Activated CD4-positive, CD25-positive, alpha-beta regulatory T cell (primary cell): ENCODE measurements around the gene SOX4.
"Not testable (repeated sequence)": the region's sequence is repeated elsewhere in the genome, so short reads cannot be mapped to it uniquely, and the experiment has no call there.

Experiments used
- DNase-seq, 4 experiments: peaks; one replicate each; lab custom pipeline; 2025; lab: John Stamatoyannopoulos, UW

Gene SOX4

DNA sequence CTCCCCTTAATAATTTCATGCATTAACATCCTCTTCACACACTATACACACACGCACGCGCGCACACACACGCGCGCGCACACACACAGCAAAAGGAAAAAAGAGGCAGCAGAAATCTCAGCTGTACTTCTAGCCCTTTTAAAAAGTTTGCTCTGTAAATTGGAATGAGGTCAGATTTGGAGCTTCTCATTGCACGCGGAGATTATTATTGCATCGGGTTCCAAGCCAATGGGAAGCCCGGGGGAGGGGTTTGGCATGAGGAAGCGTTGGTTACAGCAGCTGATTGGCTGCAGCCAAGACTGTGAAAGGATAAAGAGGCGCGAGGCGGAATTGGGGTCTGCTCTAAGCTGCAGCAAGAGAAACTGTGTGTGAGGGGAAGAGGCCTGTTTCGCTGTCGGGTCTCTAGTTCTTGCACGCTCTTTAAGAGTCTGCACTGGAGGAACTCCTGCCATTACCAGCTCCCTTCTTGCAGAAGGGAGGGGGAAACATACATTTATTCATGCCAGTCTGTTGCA, at the start of gene SOX4:
Gene SOX4 (plus strand): TSS at position 340 of the 515 bp plus-strand sequence. CDS start 784 bp downstream, outside the sequence.
- no peak for DNase-seq

DNA sequence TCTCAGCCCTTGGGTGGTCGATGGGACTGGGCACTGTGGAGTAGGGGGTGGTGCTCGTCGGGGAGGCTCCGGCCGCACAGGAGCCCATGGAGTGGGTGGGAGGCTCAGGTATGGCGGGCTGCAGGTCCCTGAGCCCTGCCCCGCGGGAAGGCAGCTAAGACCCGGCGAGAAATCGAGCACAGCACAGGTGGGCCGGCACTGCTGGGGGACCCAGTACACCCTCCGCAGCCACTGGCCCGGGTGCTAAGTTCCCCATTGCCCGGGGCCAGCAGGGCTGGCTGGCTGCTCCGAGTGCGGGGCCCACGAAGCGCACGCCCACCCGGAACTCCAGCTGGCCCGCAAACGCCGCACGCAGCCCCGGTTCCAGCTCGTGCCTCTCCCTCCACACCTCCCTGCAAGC, 41.3 kb upstream of the SOX4 start:
- not testable (repeated sequence) for DNase-seq

GRCh38 chr6:21554286-21554685, 39.3 kb upstream of the SOX4 start:
- no peak for DNase-seq

GRCh38 chr6:21555197-21555596, 38.4 kb upstream of the SOX4 start:
- no peak for DNase-seq

DNA sequence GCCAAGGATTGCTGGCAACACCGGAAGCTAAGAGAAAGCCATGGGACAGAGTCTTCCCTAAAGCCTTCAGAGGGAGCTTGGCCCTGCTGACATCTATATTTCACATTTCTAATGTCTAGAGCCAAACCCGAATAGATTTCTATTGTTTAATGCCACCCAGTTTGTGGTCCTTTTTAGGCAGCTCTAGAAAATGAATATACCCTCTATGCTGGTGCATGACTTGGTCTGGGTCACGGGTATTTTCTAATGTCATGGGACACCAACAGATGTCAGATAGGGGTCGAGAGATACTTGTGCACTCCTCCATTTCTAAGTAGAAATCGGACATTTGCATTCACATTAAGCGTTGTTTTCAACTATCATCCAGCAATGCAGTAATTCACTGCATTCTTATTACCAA, 37.0 kb upstream of the SOX4 start:
- no peak for DNase-seq

DNA sequence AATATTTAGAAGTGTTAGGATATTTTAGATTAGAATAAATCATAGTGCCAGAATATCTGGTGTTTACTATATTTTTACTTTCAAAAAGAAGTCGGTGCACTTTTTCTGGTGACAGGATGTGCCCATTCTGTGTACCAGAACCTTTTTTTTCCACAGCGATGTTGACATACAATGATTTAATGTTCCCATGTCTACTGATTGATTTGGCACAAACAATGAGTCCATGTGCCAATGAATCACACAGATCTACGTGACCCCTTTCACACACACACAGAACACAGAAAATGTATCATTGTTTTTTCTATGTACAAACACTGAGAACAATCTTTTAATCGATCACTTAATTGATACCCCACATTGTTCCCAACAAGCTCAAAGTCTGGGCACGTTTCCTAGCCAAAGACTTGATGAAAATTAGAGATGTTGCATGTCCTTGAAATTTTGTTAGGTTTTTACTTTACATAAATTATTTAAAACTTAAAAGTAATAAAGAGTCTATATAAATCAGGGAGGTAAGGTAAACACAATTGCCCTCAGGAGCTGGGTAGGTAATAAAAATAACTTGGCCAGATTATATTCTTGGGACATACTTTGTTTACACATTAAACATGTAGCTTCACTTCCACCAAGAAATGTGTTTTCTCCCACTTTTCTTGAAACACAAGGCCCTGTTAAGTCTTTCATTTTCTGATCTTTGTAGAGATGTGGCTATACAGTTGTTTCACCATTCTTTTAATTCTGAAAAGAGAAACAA, 36.4 kb upstream of the SOX4 start:
- DNase-seq: no peak

DNA sequence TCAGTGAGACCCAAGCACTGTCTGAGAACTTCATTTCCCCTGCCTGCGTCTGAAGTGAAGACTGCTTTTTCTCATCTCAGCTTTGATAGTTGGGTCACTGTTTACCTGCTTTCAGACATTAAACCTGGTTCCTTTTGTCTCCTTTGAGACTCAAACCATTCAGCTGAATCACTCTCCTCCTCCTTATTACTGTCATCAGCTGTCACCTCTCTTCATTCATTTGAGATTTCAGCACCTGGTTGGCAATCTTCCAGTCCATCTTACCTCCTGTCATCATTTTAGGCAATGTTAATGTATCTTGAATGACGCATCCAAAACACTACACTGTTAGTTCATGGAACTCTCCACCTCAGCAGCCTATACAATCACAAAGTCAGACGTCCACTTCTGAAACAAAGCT, 34.3 kb upstream of the SOX4 start:
- DNase-seq: no peak

DNA sequence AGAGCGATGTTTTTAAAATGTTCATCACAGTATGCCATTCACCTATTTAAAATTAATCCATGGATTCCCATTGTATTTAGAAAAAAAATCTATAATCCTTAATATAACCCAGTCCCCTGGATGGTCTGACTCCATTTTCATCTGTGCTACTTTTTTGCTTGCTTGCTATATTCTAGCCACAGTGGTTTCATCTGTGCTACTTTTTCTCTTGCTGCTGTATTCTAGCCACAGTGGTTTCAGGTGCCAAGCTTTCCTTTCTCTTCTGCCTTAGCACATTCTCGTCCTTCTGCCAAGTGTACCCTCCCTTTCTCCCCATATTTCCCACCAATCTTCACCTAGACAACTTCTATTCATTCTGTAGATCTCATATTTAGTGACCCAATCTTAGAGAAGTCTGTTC, 33.3 kb upstream of the SOX4 start:
- no peak for DNase-seq

GRCh38 chr6:21565431-21565830, 28.1 kb upstream of the SOX4 start:
- DNase-seq: no peak

DNA sequence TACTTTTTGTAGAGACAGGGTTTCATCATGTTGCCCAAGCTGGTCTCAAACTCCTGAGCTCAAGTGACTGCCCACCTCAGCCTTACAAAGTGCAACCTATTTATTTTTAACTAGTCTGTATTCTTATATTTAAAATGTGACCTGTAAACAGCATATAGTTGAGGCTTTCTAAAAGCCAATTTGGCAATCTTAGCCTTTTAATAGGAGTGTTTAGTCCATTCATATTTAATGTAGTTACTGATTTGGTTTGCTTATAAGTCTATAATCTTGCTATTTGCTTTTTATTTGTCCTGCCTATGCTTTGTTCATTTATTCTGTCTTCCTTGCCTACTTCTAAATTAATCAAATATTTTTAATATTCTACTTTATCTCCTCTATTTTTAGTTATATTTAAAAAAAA, 15.0 kb upstream of the SOX4 start:
- no peak for DNase-seq

- DNase-seq: no peak
These were observed 10.9 kb upstream of the SOX4 start for GRCh38 chr6:21582651-21583050.

DNA sequence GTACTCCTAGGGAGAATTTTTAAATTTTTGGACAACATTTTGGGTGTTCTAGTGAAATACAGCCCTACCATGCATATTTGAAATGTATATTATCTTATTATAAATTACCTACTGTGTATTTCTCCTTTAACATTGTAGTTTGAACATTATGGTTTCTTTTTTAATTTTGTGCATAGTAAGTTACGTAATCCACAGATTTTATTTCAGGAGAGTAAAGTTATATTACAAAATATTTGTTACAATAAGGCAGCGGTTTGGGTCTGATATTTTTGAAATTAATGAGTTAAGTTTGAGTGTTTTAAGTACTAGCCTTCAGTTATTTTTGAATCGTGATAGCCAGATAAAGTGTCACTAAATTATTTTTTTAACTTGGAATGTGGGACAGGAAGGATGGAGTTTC, 7.3 kb upstream of the SOX4 start:
- no peak for DNase-seq

DNA sequence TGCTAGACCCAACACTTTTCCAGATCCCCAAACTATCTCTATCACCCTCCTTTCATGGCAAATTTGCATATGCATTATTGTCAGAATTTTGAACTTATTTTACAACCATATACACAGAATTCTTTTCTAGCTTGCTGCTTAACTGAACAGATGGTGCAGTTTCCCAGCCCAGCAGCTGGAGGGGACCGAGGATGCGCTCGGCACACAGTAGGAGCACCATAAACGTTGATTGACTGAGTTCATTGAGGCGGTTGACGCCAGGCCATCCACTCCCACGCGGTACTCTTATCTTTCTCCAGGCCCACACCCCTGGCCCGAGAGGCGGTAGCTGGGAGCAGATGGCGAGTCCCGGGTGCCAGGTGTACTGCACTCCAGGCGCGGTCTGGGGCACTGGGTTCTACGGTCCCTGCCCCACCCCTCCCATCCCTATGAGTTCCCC, 6.8 kb upstream of the SOX4 start:
- DNase-seq: no peak

DNA sequence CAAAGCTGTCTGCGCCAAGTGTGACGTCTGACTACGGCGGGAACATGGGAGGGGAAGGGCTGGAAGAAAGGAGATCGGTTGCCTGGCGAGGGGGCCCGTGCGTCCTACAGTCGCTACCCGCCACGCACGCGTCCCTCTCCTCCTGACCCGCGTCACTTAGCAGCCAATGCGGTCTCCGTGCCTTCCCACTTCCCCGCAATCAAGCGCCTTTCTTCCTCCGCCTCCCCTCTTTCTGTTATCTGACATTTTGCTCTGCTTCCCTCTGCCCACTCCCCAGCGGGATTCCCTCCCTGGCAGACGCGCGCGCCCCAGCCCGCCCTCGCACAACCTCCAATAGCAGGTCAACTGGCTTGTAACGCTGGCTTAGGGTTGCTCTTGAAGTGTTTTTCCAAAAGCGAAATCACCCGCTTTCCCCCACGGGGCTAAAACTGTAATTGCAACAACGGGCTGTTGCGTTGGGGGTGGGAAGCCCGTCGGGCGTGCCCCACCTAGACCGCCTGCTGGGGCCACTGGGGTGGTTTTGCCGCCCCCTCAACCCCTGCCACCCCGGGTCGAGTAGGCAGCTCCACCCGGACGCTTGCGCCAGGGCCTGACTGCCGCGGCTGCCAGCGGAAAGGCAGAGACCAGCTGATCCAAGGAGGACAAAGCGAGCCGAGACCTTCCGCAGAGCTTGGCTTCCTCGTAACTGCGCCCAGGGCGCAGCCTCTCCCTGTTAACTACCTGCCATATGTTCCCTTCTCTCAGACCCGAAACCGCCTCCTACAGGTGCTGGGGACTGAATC, 6.2 kb upstream of the SOX4 start:
- DNase-seq: no peak

DNA sequence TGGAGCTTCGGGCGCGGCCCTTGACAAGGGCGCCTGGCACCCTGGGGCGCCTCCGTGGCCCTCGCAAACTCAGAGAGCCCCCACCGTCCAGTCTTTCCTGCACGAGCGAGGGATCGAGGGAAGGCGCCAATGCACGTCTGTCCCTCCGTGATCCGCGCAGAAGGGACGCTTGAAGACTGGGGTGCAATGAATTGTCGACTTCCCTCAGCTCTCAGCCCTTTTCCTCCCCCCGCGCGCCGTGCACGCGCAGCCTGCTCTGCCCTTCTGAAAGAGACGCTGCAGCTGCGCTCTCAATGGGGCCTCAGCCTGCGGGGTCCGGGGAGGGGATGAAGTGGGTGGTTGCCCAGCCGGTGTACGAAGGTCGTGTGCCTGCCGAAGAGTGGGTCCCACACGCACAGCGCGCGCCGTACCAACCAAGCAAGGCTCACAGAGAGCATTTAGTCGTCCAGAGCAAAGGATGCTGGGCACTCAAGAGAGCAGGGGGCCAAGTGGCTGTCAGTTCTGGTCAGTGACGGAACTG, 5.5 kb upstream of the SOX4 start:
- no peak for DNase-seq

DNA sequence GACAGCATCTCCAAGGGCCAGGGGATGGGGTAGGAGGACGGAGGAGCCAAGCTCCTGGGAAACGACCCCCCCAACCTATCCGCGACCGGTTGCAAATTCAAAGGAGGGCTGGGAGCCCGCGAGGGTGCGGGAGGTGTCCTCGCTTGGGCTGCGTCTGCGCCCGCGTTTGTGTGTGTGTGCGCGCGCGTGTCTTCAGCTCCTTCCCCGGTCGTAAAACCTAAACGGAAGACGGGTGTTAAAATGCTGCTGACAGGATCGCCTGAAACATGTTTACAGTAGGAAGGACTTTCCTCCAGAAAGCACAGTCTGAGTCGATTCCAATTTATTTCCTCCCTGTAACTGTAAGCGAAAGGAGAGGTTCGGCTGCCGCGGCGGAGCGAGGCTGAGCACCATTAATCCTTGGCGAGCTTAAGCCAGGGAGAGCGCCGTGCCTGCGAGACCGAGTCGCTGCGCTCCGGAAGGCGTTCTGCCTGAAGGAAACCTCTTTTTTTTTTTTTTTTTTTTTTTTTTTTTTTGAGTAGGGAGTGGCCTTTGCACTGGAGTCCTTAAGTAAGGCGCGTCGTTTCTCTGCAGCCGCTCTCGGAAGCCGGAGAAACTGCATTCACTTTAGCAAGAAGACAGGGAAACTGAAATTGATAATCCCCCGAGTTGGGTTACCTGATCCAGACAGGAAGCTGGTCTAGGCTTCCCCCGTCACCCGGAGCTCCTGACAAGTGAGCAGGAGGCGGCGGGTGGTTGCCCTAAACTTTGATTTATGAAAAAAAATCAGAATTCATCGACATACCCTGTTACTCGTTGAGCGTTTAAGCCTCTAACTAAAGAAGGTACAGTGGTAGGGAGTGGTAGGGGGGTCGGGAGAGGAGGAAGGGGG, 4.8 kb upstream of the SOX4 start:
- DNase-seq: no peak

DNA sequence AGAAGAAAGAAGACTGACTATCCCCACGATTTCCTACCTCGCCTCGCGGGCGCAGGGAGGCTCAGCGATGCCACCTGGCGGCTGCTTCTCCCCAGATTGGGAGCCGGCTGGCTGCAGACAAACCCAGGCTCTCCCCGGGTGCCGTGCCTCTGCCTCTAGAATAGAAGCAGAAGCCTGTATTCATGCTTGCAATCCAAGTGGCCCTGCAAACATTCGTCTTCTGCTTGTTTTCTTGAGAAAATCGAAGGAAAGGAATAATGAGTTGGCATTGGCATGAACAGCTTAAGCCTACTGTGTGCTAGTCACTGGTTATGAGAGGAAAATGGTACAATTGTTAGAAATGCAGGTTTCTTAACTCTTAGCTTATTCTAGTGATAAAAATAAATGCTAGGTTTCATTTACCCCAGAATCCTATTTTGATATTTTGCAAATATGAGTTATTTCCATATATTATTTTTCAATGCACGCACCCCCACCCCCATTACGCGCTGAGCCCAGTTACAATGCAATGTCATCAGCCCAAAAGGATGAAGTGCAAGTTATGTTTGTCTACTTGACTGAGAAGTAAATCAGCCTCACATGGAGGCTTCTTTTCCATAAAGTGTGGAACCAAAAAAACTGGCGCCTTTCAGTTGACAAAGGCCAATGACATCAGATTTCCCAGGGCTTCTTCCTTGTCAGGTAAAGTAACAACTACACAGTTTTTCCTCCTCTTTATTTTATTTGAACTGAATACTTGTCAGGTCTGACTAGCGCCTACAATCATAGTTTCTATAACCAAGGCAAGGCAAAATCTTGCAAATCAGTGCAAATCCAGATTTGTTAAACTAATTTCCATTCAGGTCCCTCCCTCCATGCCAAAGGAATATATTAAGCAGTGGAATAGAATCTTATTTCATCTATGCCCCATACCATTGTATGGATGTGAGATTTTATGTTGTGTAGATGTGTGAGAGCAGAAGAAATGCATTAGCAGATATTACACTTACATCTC, 3.9 kb upstream of the SOX4 start:
- peak; percentile 50 to 64 (median 56) for DNase-seq

DNA sequence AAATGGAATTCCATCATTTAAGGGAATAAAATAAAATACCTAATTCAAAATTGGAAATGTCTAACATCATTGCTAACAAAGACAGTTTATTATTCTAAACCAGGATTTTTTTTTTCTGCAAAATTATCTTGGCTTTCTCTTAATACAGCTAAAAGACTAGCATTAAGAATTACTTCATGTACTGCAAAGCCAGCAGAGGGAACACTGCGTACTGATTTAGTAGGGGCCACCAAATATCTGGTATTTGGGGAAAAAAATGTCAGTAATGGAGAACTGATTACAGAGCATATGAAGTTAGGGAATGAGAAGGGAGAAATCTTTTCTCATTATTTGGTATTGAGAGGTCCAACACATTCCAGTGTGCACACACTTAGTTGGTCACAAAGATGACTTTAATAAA, 3.2 kb upstream of the SOX4 start:
- no peak for DNase-seq

DNA sequence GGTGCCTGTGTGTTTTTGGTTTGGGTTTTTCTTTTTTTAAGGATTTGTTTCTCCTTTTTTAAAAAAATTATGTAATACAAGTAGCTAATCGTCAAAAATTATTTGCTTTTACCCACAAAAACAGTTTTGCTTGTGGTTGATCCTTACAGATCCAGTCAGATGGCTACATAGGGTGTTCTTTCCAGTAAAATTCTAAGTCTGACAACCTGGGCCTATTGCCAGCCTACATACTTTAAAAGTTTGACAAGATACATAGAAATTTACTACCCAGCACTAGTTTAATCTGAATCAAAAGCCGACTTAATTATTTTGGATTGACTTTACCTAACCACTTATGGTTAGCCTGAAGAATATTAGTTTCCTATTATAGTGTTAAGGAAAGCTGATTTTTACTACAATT, 2.1 kb upstream of the SOX4 start:
- DNase-seq: no peak

GRCh38 chr6:21592953-21593352, 598 bp upstream of the SOX4 start:
- no peak for DNase-seq

- no peak for DNase-seq
These were observed 420 bp downstream of the SOX4 start for GRCh38 chr6:21593927-21594415.
